ENCODE results near the gene CD300C.

DNA sequence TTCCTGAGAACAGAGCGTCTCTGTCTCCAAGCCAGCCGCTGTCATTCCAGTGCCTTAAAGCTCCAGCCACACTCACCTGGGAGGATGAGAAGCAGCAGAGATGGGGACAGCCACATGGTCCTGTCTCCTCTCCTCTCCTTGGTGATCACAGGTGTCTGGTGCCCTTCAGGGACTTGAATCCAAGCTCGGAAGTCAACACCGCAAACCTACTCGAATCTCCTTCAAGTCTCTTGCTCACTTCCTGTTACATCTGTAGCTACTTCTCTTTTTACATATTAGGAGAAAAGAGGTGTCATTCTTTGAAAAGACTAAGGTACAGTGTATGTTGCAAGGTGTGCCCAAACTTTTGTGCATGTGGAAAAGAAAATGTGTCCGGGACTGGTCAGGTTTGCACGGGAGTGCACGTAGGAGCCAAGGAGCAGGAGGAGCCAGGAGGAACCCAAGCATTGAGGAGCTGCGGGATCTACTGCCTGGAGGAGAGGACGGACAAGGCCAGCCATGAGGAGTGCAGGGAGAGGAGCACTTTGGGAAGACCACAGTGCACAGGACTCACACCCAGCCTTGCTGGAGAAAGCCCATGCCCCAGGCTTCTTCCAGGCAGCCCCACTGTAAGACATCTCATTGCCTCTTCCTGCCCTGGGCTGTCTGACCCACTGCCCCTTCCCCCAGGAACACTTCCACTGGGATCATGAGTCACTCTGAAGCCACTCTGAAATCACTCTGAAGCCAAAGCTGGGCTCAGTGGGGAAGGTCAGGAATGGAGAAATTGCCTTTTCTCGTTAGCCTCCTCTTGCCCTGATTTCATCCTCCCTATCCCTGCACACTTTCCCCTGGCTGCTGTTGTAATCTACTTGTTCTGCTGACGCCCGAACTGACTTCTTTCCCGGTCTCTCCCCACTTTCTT is 46.4 kb upstream of the CD300C start, which contains the start of gene CD300LD:
- TF ChIP-seq, protein P1, sequence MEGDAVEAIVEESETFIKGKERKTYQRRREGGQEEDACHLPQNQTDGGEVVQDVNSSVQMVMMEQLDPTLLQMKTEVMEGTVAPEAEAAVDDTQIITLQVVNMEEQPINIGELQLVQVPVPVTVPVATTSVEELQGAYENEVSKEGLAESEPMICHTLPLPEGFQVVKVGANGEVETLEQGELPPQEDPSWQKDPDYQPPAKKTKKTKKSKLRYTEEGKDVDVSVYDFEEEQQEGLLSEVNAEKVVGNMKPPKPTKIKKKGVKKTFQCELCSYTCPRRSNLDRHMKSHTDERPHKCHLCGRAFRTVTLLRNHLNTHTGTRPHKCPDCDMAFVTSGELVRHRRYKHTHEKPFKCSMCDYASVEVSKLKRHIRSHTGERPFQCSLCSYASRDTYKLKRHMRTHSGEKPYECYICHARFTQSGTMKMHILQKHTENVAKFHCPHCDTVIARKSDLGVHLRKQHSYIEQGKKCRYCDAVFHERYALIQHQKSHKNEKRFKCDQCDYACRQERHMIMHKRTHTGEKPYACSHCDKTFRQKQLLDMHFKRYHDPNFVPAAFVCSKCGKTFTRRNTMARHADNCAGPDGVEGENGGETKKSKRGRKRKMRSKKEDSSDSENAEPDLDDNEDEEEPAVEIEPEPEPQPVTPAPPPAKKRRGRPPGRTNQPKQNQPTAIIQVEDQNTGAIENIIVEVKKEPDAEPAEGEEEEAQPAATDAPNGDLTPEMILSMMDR (tag by site-specific recombination; IDR thresholded peaks at IDR 0.05), result no peak
- TF ChIP-seq ZNF629 (tag by site-specific recombination; IDR thresholded peaks at IDR 0.05) (no peak), ZNF311 (tag by site-specific recombination; IDR thresholded peaks at IDR 0.05; ENCODE audit: borderline replicate concordance) (no peak)
